ENCODE measurements around the gene QSOX2. TPM values are rescaled to one million over a fixed set of nuclear protein-coding genes. Genes with fewer than 3 reads are reported as not detected.

QSOX2 gene
- total RNA-seq, 1 experiment from 2014 or later = 34.6 TPM

GRCh38 chr9:136283291-136284235, 38.0 kb upstream of the QSOX2 start:
- H3K9me2 ChIP-seq (ENCODE audit: insufficient read depth) = no peaks in the 10 kb centered on the region
- H3K9me3 ChIP-seq (ENCODE audit: control insufficient read depth in 1 of 2, insufficient read depth in 1 of 2, low read depth in 1 of 2, low read length in 2 of 2) = no peaks in the 10 kb centered on the region
- TF ChIP-seq RAD21 (IDR thresholded peaks at IDR 0.05; ENCODE audit: low read depth) (peak; percentile 94), ZFX (IDR thresholded peaks at IDR 0.05) (no peak), POLR2A (IDR thresholded peaks at IDR 0.05; ENCODE audit: borderline replicate concordance, extremely low read depth, insufficient read depth, insufficient read length) (no peak), CTCF (IDR thresholded peaks at IDR 0.05 in 2 of 3, conservative IDR thresholded peaks at IDR 0.05 in 1 of 3; ENCODE audit: borderline replicate concordance in 1 of 3, insufficient read depth in 1 of 3, low read depth in 2 of 3, low read length in 2 of 3) (peak; percentile 78 to 94 (median 86))
- ATAC-seq = peak; percentile 99
- H2AFZ ChIP-seq (ENCODE audit: low read depth, low read length, poor library complexity, severe bottlenecking) = no peak overlapping the region
- H4K20me1 ChIP-seq (ENCODE audit: insufficient read depth) = no peaks in the 10 kb centered on the region
- BruUV-seq (replicated peaks) = no TSS peak
- 0 out of 2 replicates have a peak overlapping the region, but pooled peaks have one; percentile 14 for H3K9ac ChIP-seq (ENCODE audit: low read length)
- intact Hi-C loops (cut with micrococcal nuclease) = loop anchor here (1.0 to 10.0 kb wide), 4 partner anchors 113 to 681 kb away; partner anchors contain the start of gene UBAC1
- H3K36me3 ChIP-seq (ENCODE audit: control insufficient read depth in 1 of 2, insufficient read depth in 2 of 2, low read length in 2 of 2) = no peaks in the 10 kb centered on the region
- ChIA-PET CTCF (interaction anchor here (1.0 to 1.4 kb wide), 2 partner anchors 28 to 113 kb away, joined by 4 read pairs; no protein-coding TSS in a partner anchor), POLR2A (no interaction called here), RAD21 (ENCODE audit: low non-redundant PET in 1 of 2, low total read pairs in 2 of 2, uncharacterized antibody in 2 of 2, unreplicated experiment in 2 of 2) (no interaction called here)
- no peak overlapping the region for H3K4me3 ChIP-seq (replicated peaks in 1 of 2; ENCODE audit: low read depth in 1 of 2, low read length in 2 of 2)
- no peaks in the 10 kb centered on the region for H3K27me3 ChIP-seq (ENCODE audit: insufficient read depth, low read length)
- peak; percentile 54 for DNase-seq (ENCODE audit: low read depth, low spot score)
- peaks cover 6 to 9% of the 10 kb centered on the region in 2 experiments; a peak in 3 of 4 replicates for H3K4me1 ChIP-seq (ENCODE audit: control insufficient read depth in 1 of 2, insufficient read depth in 2 of 2, low read length in 2 of 2)
- no peak overlapping the region for H3K27ac ChIP-seq (ENCODE audit: low read depth, low read length)
- H3K4me2 ChIP-seq (ENCODE audit: low read length) = peak overlapping the region; percentile 62
- H3K79me2 ChIP-seq (ENCODE audit: insufficient read depth, low read length) = no peaks in the 10 kb centered on the region
